Vagina (tissue), 2 donors: ENCODE measurements around the gene TUBA1A. TPM values are rescaled to one million over a fixed set of nuclear protein-coding genes. Genes with fewer than 3 reads are reported as not detected.
"Not testable (repeated sequence)": the region's sequence is repeated elsewhere in the genome, so short reads cannot be mapped to it uniquely, and the experiment has no call there.

Experiments used
- DNase-seq, 2 donors: peaks; one replicate each; pipeline ENCODE4 v3.0.0-alpha.2; 2017; ENCODE audit errors: extremely low spot score in 2 of 2
- H3K27ac ChIP-seq: fragments of 200-600 bp; sonication (generic); one replicate; pipeline ENCODE4 v1.5.1; 2019
- H3K27me3 ChIP-seq: fragments of 200-600 bp; sonication (generic); one replicate; pipeline ENCODE4 v1.5.1; 2019
- H3K36me3 ChIP-seq, 2 donors: fragments of 200-600 bp; sonication (generic); one replicate each; pipeline ENCODE4 v1.5.1; 2017 to 2019
- H3K4me1 ChIP-seq: fragments of 200-600 bp; sonication (generic); one replicate; pipeline ENCODE4 v1.5.1; 2019
- H3K4me3 ChIP-seq, 2 donors: fragments of 200-600 bp; sonication (generic); 1 replicate in 1 of 2; 2 replicates in 1 of 2; pipeline ENCODE4 v1.5.1; 2016 to 2019
- H3K9me3 ChIP-seq: fragments of 200-600 bp; sonication (generic); one replicate; pipeline ENCODE4 v1.5.1; 2019
- CTCF ChIP-seq, 3 experiments: fragments of 450-650 bp in 2 of 3; fragments of 200-600 bp in 1 of 3; sonication (generic) in 1 of 3; IDR thresholded peaks; one replicate each; pipeline ENCODE4 v1.5.1; 2017 to 2019; ENCODE audit warnings: antibody characterized with exemption in 3 of 3, mild to moderate bottlenecking in 2 of 3, moderate library complexity in 2 of 3
- POLR2A ChIP-seq, 2 donors: fragments of 450-650 bp; IDR thresholded peaks; one replicate each; pipeline ENCODE4 v1.6.1; 2017; ENCODE audit warnings: antibody characterized with exemption in 2 of 2, mild to moderate bottlenecking in 2 of 2, moderate library complexity in 2 of 2
- POLR2AphosphoS5 ChIP-seq, 2 donors: sonication (generic); formaldehyde crosslinking; IDR thresholded peaks; one replicate each; pipeline ENCODE4 v1.9.0; 2017; ENCODE audit warnings: antibody characterized with exemption in 2 of 2, mild to moderate bottlenecking in 2 of 2, low read depth in 1 of 2; ENCODE audit not compliant: insufficient read depth in 1 of 2
- intact Hi-C: fragments of 100-400 bp; cut with DNase I; formaldehyde crosslinking; loops from one replicate; pipeline ENCODE4 v1.15.1; 2023
- total RNA-seq: library from RNA; depleted of rRNA; stranded (reverse); fragments of >200 nt; gene quantifications from one replicate; pipeline ENCODE4 v1.2.3, GENCODE V29; 2016

TUBA1A gene
- total RNA-seq, 1 donor from 2014 or later: 236 TPM

GRCh38 chr12:49197256-49197655 is 8.4 kb upstream of the TUBA1A start:
- H3K4me1 ChIP-seq: peaks cover 9% of the 10 kb centered on the region
- intact Hi-C loops: no loop called here
- no peaks in the 10 kb centered on the region for H3K27me3 ChIP-seq
- TF ChIP-seq CTCF (IDR thresholded peaks at IDR 0.05): no peak
- TF ChIP-seq POLR2AphosphoS5 (IDR thresholded peaks at IDR 0.05; ENCODE audit: insufficient read depth in 1 of 2, low read depth in 1 of 2): no peak
- no peak for TF ChIP-seq POLR2A (IDR thresholded peaks at IDR 0.05)
- no peak overlapping the region for H3K4me3 ChIP-seq
- H3K9me3 ChIP-seq: no peaks in the 10 kb centered on the region
- no peak overlapping the region for H3K27ac ChIP-seq
- H3K36me3 ChIP-seq: no peaks in the 10 kb centered on the region
- no peak for DNase-seq

GRCh38 chr12:49195736-49196135 is 6.9 kb upstream of the TUBA1A start:
- no peaks in the 10 kb centered on the region for H3K27me3 ChIP-seq
- H3K36me3 ChIP-seq: no peaks in the 10 kb centered on the region
- no peak overlapping the region for H3K27ac ChIP-seq
- no peak overlapping the region for H3K4me3 ChIP-seq
- DNase-seq: no peak
- TF ChIP-seq POLR2A (IDR thresholded peaks at IDR 0.05) (no peak), CTCF (IDR thresholded peaks at IDR 0.05) (no peak), POLR2AphosphoS5 (IDR thresholded peaks at IDR 0.05; ENCODE audit: insufficient read depth in 1 of 2, low read depth in 1 of 2) (no peak)
- H3K4me1 ChIP-seq: no peaks in the 10 kb centered on the region
- intact Hi-C loops: no loop called here
- no peaks in the 10 kb centered on the region for H3K9me3 ChIP-seq

- intact Hi-C loops: not testable (repeated sequence)
Observed at GRCh38 chr12:49193746-49194145, 4.9 kb upstream of the TUBA1A start.

GRCh38 chr12:49191498-49191897 is 2.6 kb upstream of the TUBA1A start:
- H3K27me3 ChIP-seq, H3K9me3 ChIP-seq, intact Hi-C loops, H3K27ac ChIP-seq, DNase-seq, H3K4me3 ChIP-seq, H3K36me3 ChIP-seq: not testable (repeated sequence)
- H3K4me1 ChIP-seq: peaks cover 14% of the 10 kb centered on the region

More at GRCh38 chr12:49193746-49194145, 4.9 kb upstream of the TUBA1A start:
- H3K27ac ChIP-seq, H3K27me3 ChIP-seq, H3K4me3 ChIP-seq, DNase-seq, H3K9me3 ChIP-seq, H3K36me3 ChIP-seq, H3K4me1 ChIP-seq: not testable (repeated sequence)

GRCh38 chr12:49190974-49191373 is 2.1 kb upstream of the TUBA1A start:
- no peak for DNase-seq
- TF ChIP-seq POLR2AphosphoS5 (IDR thresholded peaks at IDR 0.05; ENCODE audit: insufficient read depth in 1 of 2, low read depth in 1 of 2) (no peak), POLR2A (IDR thresholded peaks at IDR 0.05) (no peak), CTCF (IDR thresholded peaks at IDR 0.05) (no peak)
- Histone ChIP-seq H3K36me3 (peaks cover 0 to 7% of the 10 kb centered on the region in 2 donors), H3K9me3 (no peaks in the 10 kb centered on the region), H3K4me3 (no peak overlapping the region), H3K27ac (no peak overlapping the region), H3K4me1 (peaks cover 14% of the 10 kb centered on the region), H3K27me3 (no peaks in the 10 kb centered on the region)
- intact Hi-C loops: no loop called here

GRCh38 chr12:49189731-49190716 is 1.1 kb upstream of the TUBA1A start:
- Histone ChIP-seq H3K4me3 (peak overlapping the region; percentile 78 to 97), H3K4me1 (peaks cover 14% of the 10 kb centered on the region), H3K27ac (peak overlapping the region; percentile 99), H3K27me3 (no peaks in the 10 kb centered on the region), H3K36me3 (peaks cover 0 to 17% of the 10 kb centered on the region in 2 donors), H3K9me3 (no peaks in the 10 kb centered on the region)
- TF ChIP-seq POLR2A (IDR thresholded peaks at IDR 0.05): no peak
- TF ChIP-seq CTCF (IDR thresholded peaks at IDR 0.05): no peak
- TF ChIP-seq POLR2AphosphoS5 (IDR thresholded peaks at IDR 0.05; ENCODE audit: insufficient read depth in 1 of 2, low read depth in 1 of 2): no peak
- DNase-seq: no peak
- intact Hi-C loops: loop anchor here (2.0 to 5.0 kb wide), 2 partner anchors 42 to 59 kb away; partner anchors contain the start of gene TUBA1B
